ENCODE results near the gene COL11A1.

DNA sequence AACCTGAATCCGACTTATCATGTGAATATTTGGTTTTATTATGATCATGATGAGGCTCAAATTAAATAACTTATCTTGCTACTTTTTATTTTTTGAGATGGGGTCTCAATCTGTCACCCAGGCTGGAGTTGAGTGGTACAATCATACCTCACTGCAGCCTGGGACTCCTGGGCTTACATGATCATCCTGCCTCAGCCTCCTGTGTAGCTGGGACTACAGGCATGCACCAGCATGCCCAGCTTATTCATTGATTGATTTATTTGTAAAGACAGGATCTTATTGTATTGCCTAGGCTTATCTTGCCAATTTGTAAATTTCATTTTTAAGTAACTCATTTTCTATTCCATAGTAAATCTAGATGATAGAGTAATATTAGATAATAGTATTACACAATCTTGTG is 84.3 kb downstream of the COL11A1 start:
- TF ChIP-seq EZH2 (IDR thresholded peaks at IDR 0.05; ENCODE audit: borderline replicate concordance, low read depth, low read length, severe bottlenecking) (no peak), POLR2AphosphoS5 (IDR thresholded peaks at IDR 0.05; ENCODE audit: insufficient read depth, low read depth, low read length) (no peak), GATA2 (IDR thresholded peaks at IDR 0.05; ENCODE audit: insufficient read depth, insufficient read length, low read depth, low read length) (no peak), CTCF (IDR thresholded peaks at IDR 0.05; ENCODE audit: extremely low read depth in 1 of 2, insufficient read depth in 1 of 2, low read depth in 1 of 2, low read length in 2 of 2) (no peak), POLR2A (IDR thresholded peaks at IDR 0.05; ENCODE audit: low read depth, low read length) (no peak), MYC (IDR thresholded peaks at IDR 0.05; ENCODE audit: low read depth, low read length) (no peak), JUN (IDR thresholded peaks at IDR 0.05; ENCODE audit: borderline replicate concordance, insufficient read depth, insufficient read length, low read depth) (no peak)
- TF ChIP-seq, protein P1, sequence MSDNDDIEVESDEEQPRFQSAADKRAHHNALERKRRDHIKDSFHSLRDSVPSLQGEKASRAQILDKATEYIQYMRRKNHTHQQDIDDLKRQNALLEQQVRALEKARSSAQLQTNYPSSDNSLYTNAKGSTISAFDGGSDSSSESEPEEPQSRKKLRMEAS (IDR thresholded peaks at IDR 0.05; ENCODE audit: insufficient read depth, insufficient read length), result no peak
